Measurements from ENCODE around the gene IYD.

- TF ChIP-seq EZH2 (IDR thresholded peaks at IDR 0.05; ENCODE audit: borderline replicate concordance, low read length) (no peak), CTCF (conservative IDR thresholded peaks at IDR 0.05 in 1 of 2, IDR thresholded peaks at IDR 0.05 in 1 of 2; ENCODE audit: extremely low read depth in 1 of 2, insufficient read depth in 1 of 2, low read depth in 1 of 2, low read length in 2 of 2) (no peak)
Observed at GRCh38 chr6:150413781-150414281, 45.0 kb downstream of the IYD start.
